A549 (cell line): Measurements from ENCODE around the gene TNS3. TPM values are rescaled to one million over a fixed set of nuclear protein-coding genes. Genes with fewer than 3 reads are reported as not detected.
A peak's percentile ranks its signal among the peaks of the same experiment; 100 is the strongest.

Source experiments
- ATAC-seq, 2 experiments: fragments of 200-7000 bp in 1 of 2; fragments of >200 bp in 1 of 2; cut with Nextera tagmentation in 1 of 2; cut with Tn5 transposase in 1 of 2; 3 replicates each; pipeline versions ENCODE4 v1.8.0 to v1.9.1; 2018 to 2020; ENCODE audit warnings: mild to moderate bottlenecking in 1 of 2, moderate library complexity in 1 of 2
- CTCF ChIA-PET: fragments of 300-600 bp; sonication (Branson Sonifier 250); formaldehyde crosslinking; extraction: SDS; loops from one replicate; lab custom pipeline; 2021; ENCODE audit warnings: antibody characterized with exemption, inconsistent platforms; lab: Yijun Ruan, JAX
- POLR2A ChIA-PET: fragments of 350-600 bp; formaldehyde crosslinking; extraction: SDS; loops from one replicate; lab custom pipeline; 2021; ENCODE audit warnings: antibody characterized with exemption, inconsistent platforms; lab: Yijun Ruan, JAX
- DNase-seq, 2 experiments: peaks; one replicate each; pipeline versions ENCODE4 v3.0.0 to v3.0.0-alpha.2; 2011 to 2016; ENCODE audit warnings: low read depth in 1 of 2, low spot score in 1 of 2
- FAIRE-seq: peaks from 2 replicates; lab custom pipeline; 2011; peaks lifted over from hg19 to GRCh38; lab: Jason Lieb, UNC
- H3K27ac ChIP-seq, 2 experiments: fragments of >200 bp; sonication (Bioruptor Twin); formaldehyde crosslinking; 3 replicates each; pipeline ENCODE4 v1.5.1; 2016 to 2017
- H3K4me1 ChIP-seq: fragments of >200 bp; sonication (Bioruptor Twin); formaldehyde crosslinking; 3 replicates; pipeline ENCODE4 v1.6.1; 2016
- H3K4me2 ChIP-seq: fragments of >200 bp; sonication (Bioruptor Twin); formaldehyde crosslinking; 3 replicates; pipeline ENCODE4 v1.6.1; 2016
- H3K4me3 ChIP-seq: fragments of >200 bp; sonication (Bioruptor Twin); formaldehyde crosslinking; 3 replicates; pipeline ENCODE4 v1.5.1; 2016
- H3K9me3 ChIP-seq: fragments of >200 bp; sonication (Bioruptor Twin); formaldehyde crosslinking; 3 replicates; pipeline ENCODE4 v1.6.1; 2016
- CEBPB ChIP-seq, 2 experiments: fragments of >200 bp in 1 of 2; sonication (Bioruptor Twin) in 1 of 2; formaldehyde crosslinking in 1 of 2; IDR thresholded peaks; 2 replicates each; pipeline ENCODE4 v1.6.1; 2012 to 2016
- E2F6 ChIP-seq: IDR thresholded peaks from 2 replicates; pipeline ENCODE4 v1.6.1; 2012; ENCODE audit warnings: low read depth, borderline replicate concordance
- EHF ChIP-seq: fragments of 250-450 bp; sonication (Bioruptor Pico); IDR thresholded peaks from 2 replicates; pipeline ENCODE4 v1.5.0; 2020; ENCODE audit warnings: mild to moderate bottlenecking
- EHMT2 ChIP-seq: fragments of 200-600 bp; sonication (generic); IDR thresholded peaks from 2 replicates; pipeline ENCODE4 v1.6.1; 2016; ENCODE audit warnings: antibody characterized with exemption, low read depth, mild to moderate bottlenecking, moderate library complexity
- FOXS1 ChIP-seq: fragments of 250-450 bp; sonication (Bioruptor Pico); IDR thresholded peaks from 2 replicates; pipeline ENCODE4 v1.5.0; 2020; ENCODE audit warnings: mild to moderate bottlenecking, moderate library complexity
- HOXB5 ChIP-seq: fragments of 250-450 bp; sonication (Bioruptor Pico); IDR thresholded peaks from 2 replicates; pipeline ENCODE4 v1.5.0; 2020; ENCODE audit warnings: mild to moderate bottlenecking, moderate library complexity
- JUNB ChIP-seq: fragments of >200 bp; sonication (Bioruptor Twin); formaldehyde crosslinking; IDR thresholded peaks from 2 replicates; pipeline ENCODE4 v1.6.1; 2016
- KDM1A ChIP-seq: fragments of 200-600 bp; sonication (generic); IDR thresholded peaks from 2 replicates; pipeline ENCODE4 v1.6.1; 2016; ENCODE audit warnings: low read depth, mild to moderate bottlenecking
- KDM5A ChIP-seq: fragments of 200-600 bp; sonication (generic); IDR thresholded peaks from 2 replicates; pipeline ENCODE4 v1.6.1; 2016; ENCODE audit warnings: antibody characterized with exemption, mild to moderate bottlenecking
- MAFK ChIP-seq: fragments of 450-650 bp; IDR thresholded peaks from 2 replicates; pipeline ENCODE4 v1.6.1; 2014; ENCODE audit not compliant: partially characterized antibody
- MAZ ChIP-seq: fragments of 150-350 bp; IDR thresholded peaks from 2 replicates; pipeline ENCODE4 v1.6.1; 2014; ENCODE audit warnings: antibody characterized with exemption, low read depth, low read length, borderline replicate concordance
- MYC ChIP-seq: IDR thresholded peaks from 2 replicates; pipeline ENCODE4 v1.6.1; 2012; ENCODE audit warnings: mild to moderate bottlenecking, inconsistent platforms, low read length, improper control_type of control experiment, borderline replicate concordance
- POLR2AphosphoS2 ChIP-seq: conservative IDR thresholded peaks from 2 replicates; pipeline ENCODE4 v1.6.1; 2012; ENCODE audit warnings: low read length, improper control_type of control experiment, inconsistent platforms
- RARB ChIP-seq: fragments of 250-450 bp; sonication (Bioruptor Pico); IDR thresholded peaks from 2 replicates; pipeline ENCODE4 v1.8.0; 2021; ENCODE audit warnings: mild to moderate bottlenecking, moderate library complexity
- RCOR1 ChIP-seq: fragments of 150-350 bp; IDR thresholded peaks from 2 replicates; pipeline ENCODE4 v1.6.1; 2014; ENCODE audit warnings: antibody characterized with exemption, low read length, low read depth
- SMC3 ChIP-seq: fragments of >200 bp; sonication (Bioruptor Twin); formaldehyde crosslinking; IDR thresholded peaks from 3 replicates; pipeline ENCODE4 v1.6.1; 2018; ENCODE audit warnings: inconsistent platforms
- TP53 ChIP-seq: fragments of 250-450 bp; sonication (Bioruptor Pico); IDR thresholded peaks from 2 replicates; pipeline ENCODE4 v1.5.0; 2021; ENCODE audit warnings: mild to moderate bottlenecking, moderate library complexity
- USF2 ChIP-seq: fragments of 450-650 bp; IDR thresholded peaks from 2 replicates; pipeline ENCODE4 v1.6.1; 2014; ENCODE audit warnings: antibody characterized with exemption
- ZC3H11A ChIP-seq: fragments of 450-650 bp; IDR thresholded peaks from 2 replicates; pipeline ENCODE4 v1.6.1; 2014; ENCODE audit warnings: antibody characterized with exemption, mild to moderate bottlenecking
- ZFP36 ChIP-seq: fragments of 450-650 bp; IDR thresholded peaks from 2 replicates; pipeline ENCODE4 v1.6.1; 2014; ENCODE audit warnings: borderline replicate concordance; ENCODE audit not compliant: partially characterized antibody
- ZNF302 ChIP-seq: fragments of 250-450 bp; sonication (Bioruptor Pico); IDR thresholded peaks from 2 replicates; pipeline ENCODE4 v1.9.0; 2021; ENCODE audit warnings: inconsistent platforms, mild to moderate bottlenecking, moderate library complexity
- ZSCAN20 ChIP-seq: fragments of 250-450 bp; sonication (Bioruptor Pico); IDR thresholded peaks from 2 replicates; pipeline ENCODE4 v1.8.0; 2022; ENCODE audit warnings: mild to moderate bottlenecking, moderate library complexity
- WGBS: methylation state at CpG from one replicate; pipeline ENCODE4 v1.1.6; 2017; ENCODE audit errors: missing lambda C conversion rate; 5-methylcytosine and 5-hydroxymethylcytosine counted together
- polyA plus RNA-seq, 4 experiments: library from polyadenylated mRNA; depleted of rRNA in 3 of 4; stranded (reverse); fragments of >200 nt; fragmentation: RNase III in 1 of 4; extraction: RNeasy Plus Mini Kit Qiagen cat#74134 plus additional on column Dnase treatment in 1 of 4; gene quantifications; 2 replicates in 3 of 4; 3 replicates in 1 of 4; pipeline ENCODE4 v1.2.3, GENCODE V29; 2011 to 2017
- TF ChIP-seq, protein P1 (sequence below): IDR thresholded peaks from 2 replicates; pipeline ENCODE4 v1.6.1; 2012
- TF ChIP-seq, protein P2 (sequence below): fragments of >200 bp; sonication (Bioruptor Twin); formaldehyde crosslinking; IDR thresholded peaks from 2 replicates; pipeline ENCODE4 v1.6.1; 2016

The TNS3 gene
- polyA plus RNA-seq, 2 of the 4 experiments (the other 2 are of a cell fraction) = 107 to 134 TPM

DNA sequence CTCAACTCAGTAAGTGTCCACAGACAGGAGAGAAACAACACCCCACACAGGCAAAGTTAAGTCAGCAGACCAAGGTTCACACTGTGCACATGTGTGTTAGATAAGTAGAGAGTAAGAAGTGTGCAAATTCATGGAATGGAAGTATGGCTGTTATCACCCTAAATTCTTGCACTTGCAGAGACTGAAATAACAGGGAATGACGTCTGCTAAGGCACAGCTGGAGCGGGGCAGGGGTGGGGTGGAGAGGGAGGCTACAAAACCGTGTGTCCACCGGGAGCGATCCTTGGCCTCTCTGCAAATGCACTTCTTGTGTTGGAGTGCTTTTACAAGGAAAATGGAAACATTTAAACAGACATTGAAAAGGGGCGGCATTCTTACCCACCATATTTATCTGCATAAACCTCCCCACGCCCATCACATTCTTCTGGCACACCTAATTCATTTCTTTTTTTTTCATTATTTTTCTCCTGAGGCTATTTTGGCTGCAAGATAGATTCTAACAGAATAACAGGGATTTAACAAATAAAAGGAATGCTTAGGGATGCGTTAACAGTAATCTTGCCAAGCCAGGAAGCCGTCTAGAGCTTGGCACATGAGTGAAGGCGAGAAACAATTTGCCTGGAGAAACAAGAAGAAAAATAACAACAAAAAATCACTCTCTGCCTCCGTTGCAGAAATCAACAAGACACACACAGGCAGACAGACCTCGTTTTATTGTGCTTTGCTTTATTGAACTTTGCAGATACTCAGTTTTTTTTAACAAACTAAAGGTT lies 30.1 kb downstream of the TNS3 start (continued):
- TF ChIP-seq ZNF302 (CRISPR knock-in tag) (no peak), E2F6 (no peak), RCOR1 (no peak)

DNA sequence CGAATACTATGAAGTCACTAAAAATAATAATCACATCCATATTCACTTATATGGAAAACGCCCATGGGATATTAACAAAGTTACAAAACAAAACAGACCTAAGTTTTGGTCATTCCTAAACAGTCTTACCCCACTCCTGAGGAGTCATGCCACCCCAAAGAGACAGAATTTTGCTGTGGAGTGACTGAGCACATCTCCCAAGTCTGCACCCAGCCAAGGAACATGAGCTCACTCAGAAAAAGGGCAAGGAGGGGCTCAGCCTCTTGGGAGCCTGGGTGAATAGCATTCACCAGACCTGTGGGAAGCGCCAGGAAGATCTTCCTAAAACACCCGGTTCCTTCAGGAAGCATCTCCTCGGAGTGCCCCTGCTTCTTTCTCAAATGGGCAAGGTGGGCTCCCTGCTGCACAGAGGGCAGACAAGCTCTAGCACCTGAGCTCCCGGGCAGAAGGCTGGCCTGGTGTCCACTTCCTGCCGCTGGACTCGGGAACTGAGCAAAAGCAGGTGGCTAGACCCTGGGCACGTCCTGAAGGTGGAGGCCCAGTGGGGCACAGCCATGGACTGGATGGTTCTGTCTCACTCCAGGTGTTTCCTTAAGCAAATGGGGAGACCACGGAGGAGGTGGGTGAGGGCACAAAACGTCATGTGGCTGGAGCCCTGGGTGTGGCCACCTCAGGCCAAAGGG lies 31.0 kb downstream of the TNS3 start:
- FAIRE-seq = no peak
- no peak overlapping the region for H3K4me3 ChIP-seq
- 0 out of 3 replicates have a peak overlapping the region, but pooled peaks have one; percentile 11 for H3K4me2 ChIP-seq
- ATAC-seq = peak in 1 of 2 experiments; percentile 4; a peak in 2 of 6 replicates
- H3K9me3 ChIP-seq = no peaks in the 10 kb centered on the region
- no peak for DNase-seq
- ChIA-PET CTCF (interaction anchor here (1.2 kb wide), 1 partner anchor 268 kb away, joined by 4 read pairs; no protein-coding TSS in a partner anchor), POLR2A (interaction anchor here (0.6 kb wide), 1 partner anchor 74 kb away, joined by 5 read pairs; no protein-coding TSS in a partner anchor)
- TF ChIP-seq SMC3 (no peak), MAFK (no peak), KDM1A (no peak), KDM5A (no peak), EHMT2 (no peak), CEBPB (IDR thresholded peaks at IDR 0.05) (no peak), MAZ (no peak), RARB (no peak), EHF (CRISPR knock-in tag) (no peak), FOXS1 (CRISPR knock-in tag) (no peak), ZFP36 (no peak)
- TF ChIP-seq, protein P1, sequence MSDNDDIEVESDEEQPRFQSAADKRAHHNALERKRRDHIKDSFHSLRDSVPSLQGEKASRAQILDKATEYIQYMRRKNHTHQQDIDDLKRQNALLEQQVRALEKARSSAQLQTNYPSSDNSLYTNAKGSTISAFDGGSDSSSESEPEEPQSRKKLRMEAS = no peak
- H3K27ac ChIP-seq = peak overlapping the region; percentile 2 to 70; a peak in 4 of 6 replicates
- WGBS = 88% methylated on average over 10 of the region's 11 CpGs
- H3K4me1 ChIP-seq = peaks cover 89% of the 10 kb centered on the region

GRCh38 chr7:47549916-47550315 lies 32.0 kb downstream of the TNS3 start:
- no peak overlapping the region for H3K4me3 ChIP-seq
- FAIRE-seq = no peak
- 91% methylated on average over 6 of the region's 8 CpGs for WGBS
- H3K4me1 ChIP-seq = peaks cover 88% of the 10 kb centered on the region
- no peak for TF ChIP-seq USF2
- TF ChIP-seq TP53 (CRISPR knock-in tag) = no peak
- TF ChIP-seq ZSCAN20 = no peak
- no peak for TF ChIP-seq EHMT2
- TF ChIP-seq, protein P1 = no peak
- no peak for TF ChIP-seq JUNB
- no peak for TF ChIP-seq HOXB5 (CRISPR knock-in tag)
- TF ChIP-seq, protein P2, sequence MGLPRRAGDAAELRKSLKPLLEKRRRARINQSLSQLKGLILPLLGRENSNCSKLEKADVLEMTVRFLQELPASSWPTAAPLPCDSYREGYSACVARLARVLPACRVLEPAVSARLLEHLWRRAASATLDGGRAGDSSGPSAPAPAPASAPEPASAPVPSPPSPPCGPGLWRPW = no peak
- TF ChIP-seq EHF (CRISPR knock-in tag) = no peak
- no peak for TF ChIP-seq ZC3H11A
- no peak for TF ChIP-seq POLR2AphosphoS2
- TF ChIP-seq MYC = no peak
- TF ChIP-seq KDM1A = no peak
- TF ChIP-seq, all 56 proteins: peak for 0
- ATAC-seq (no peak), DNase-seq (no peak)
- POLR2A ChIA-PET = no interaction called here
- CTCF ChIA-PET = no interaction called here
- Histone ChIP-seq H3K27ac (peak overlapping the region in 1 of 2 experiments; percentile 56; a peak in 3 of 6 replicates), H3K4me2 (no peak overlapping the region), H3K9me3 (no peaks in the 10 kb centered on the region)
